ENCODE results near the gene LTC4S. TPM values are rescaled to one million over a fixed set of nuclear protein-coding genes. Genes with fewer than 3 reads are reported as not detected.
"Not testable (repeated sequence)": the region's sequence is repeated elsewhere in the genome, so short reads cannot be mapped to it uniquely, and the experiment has no call there.

LTC4S gene
- total RNA-seq, 1 donor from 2014 or later = 5.0 TPM

DNA sequence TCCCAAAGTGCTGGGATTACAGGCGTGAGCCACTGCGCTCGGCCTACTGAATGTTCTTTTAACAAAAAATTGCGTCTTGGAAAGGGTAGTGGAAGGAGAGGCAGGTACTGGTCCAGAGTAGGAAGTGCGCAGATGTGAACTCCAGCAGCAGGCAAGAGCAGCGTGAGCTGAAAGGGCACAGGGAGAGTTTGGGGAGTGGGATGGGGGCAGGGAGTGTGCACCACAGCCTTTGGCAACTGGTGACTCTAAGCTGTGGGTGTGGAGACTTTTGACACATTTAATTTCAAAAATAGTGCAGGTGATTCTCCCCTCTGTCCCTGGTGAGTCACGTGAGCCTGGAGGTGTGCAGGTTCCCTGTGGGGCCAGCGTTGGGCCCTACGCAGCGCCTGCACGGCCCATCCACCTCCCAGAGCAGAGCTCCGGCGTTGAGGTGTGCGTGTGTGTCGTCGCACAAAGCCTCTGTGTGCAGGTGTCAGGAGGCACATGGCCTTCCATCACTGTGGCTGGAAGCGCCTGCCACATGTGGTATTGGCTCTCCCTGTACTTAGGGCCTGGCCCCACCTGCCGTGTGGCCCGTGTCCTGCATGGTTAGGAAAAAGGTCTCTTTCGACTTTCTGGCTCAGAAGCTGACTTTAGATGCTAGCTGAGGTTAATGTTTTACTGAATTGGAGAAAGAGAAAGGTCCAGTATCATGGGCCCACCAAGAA lies 38.4 kb downstream of the LTC4S start:
- H3K4me3 Mint-ChIP-seq = no peak overlapping the region
- H3K9me3 Mint-ChIP-seq = peaks cover 16% of the 10 kb centered on the region
- TF ChIP-seq, protein P1, sequence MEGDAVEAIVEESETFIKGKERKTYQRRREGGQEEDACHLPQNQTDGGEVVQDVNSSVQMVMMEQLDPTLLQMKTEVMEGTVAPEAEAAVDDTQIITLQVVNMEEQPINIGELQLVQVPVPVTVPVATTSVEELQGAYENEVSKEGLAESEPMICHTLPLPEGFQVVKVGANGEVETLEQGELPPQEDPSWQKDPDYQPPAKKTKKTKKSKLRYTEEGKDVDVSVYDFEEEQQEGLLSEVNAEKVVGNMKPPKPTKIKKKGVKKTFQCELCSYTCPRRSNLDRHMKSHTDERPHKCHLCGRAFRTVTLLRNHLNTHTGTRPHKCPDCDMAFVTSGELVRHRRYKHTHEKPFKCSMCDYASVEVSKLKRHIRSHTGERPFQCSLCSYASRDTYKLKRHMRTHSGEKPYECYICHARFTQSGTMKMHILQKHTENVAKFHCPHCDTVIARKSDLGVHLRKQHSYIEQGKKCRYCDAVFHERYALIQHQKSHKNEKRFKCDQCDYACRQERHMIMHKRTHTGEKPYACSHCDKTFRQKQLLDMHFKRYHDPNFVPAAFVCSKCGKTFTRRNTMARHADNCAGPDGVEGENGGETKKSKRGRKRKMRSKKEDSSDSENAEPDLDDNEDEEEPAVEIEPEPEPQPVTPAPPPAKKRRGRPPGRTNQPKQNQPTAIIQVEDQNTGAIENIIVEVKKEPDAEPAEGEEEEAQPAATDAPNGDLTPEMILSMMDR (IDR thresholded peaks at IDR 0.05; ENCODE audit: unreplicated experiment) = no peak
- H3K27ac Mint-ChIP-seq = no peak overlapping the region
- H3K4me1 Mint-ChIP-seq = no peaks in the 10 kb centered on the region
- no peak for DNase-seq (ENCODE audit: low spot score in 2 of 2, unreplicated experiment in 2 of 2)
- peaks cover 74% of the 10 kb centered on the region for H3K36me3 Mint-ChIP-seq
- H3K27me3 Mint-ChIP-seq (ENCODE audit: low read depth) = no peaks in the 10 kb centered on the region

DNA sequence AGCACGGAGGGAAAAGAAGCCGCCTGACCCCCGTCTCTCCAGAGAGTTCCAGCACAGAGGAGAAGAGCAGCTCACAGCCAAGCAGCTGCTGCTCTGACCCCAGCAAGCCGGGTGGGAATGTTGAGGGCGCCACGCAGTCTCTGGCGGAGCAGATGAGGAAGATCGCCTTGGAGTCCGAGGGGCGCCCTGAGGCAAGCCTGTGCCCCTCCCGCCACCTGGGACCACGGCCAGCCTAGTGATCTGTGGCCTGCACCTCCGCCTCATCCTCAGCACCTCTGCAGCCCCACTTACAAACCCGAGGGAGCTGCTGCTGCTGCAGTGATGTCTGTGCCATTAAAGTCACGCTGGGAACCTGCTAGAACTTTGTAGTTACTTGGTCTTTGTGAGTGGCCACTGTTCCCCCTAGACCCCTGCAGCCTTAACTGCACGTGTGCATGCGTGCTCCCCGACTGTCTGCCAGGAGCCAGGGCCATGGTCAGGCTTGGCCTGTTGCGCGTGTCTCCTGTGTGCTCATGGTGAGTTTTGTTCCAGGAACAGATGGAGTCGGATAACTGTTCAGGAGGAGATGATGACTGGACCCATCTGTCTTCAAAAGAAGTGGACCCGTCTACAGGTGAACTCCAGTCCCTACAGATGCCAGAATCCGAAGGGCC lies 39.4 kb downstream of the LTC4S start:
- H3K4me1 Mint-ChIP-seq = no peaks in the 10 kb centered on the region
- TF ChIP-seq, protein P1 (IDR thresholded peaks at IDR 0.05; ENCODE audit: unreplicated experiment) = no peak
- DNase-seq (ENCODE audit: low spot score in 2 of 2, unreplicated experiment in 2 of 2) = no peak
- no peak overlapping the region for H3K4me3 Mint-ChIP-seq
- peaks cover 67% of the 10 kb centered on the region for H3K36me3 Mint-ChIP-seq
- H3K27ac Mint-ChIP-seq = no peak overlapping the region
- H3K9me3 Mint-ChIP-seq = peaks cover 16% of the 10 kb centered on the region
- no peaks in the 10 kb centered on the region for H3K27me3 Mint-ChIP-seq (ENCODE audit: low read depth)

DNA sequence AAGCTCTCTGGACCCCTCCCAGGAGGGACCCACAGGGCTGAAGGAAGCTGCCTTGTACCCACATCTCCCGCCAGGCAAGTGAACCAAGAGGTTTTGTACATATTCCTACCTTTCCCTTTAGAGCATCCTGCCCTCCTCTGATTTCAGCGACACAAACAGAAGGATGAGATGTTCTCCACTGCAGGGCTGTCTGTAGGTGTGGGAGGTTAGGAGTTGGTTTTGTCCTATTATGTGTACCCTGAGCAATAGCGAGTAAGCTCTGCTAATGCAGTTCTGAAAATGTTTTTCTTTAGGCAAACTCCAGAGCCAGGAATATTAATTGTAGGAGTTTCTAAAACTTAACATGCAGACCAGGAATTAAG lies 39.9 kb downstream of the LTC4S start:
- DNase-seq (ENCODE audit: low spot score in 2 of 2, unreplicated experiment in 2 of 2) = no peak
- TF ChIP-seq, protein P1 (IDR thresholded peaks at IDR 0.05; ENCODE audit: unreplicated experiment) = no peak
- H3K36me3 Mint-ChIP-seq = peaks cover 64% of the 10 kb centered on the region
- H3K27me3 Mint-ChIP-seq (ENCODE audit: low read depth) = no peaks in the 10 kb centered on the region
- peaks cover 16% of the 10 kb centered on the region for H3K9me3 Mint-ChIP-seq
- no peak overlapping the region for H3K4me3 Mint-ChIP-seq
- no peaks in the 10 kb centered on the region for H3K4me1 Mint-ChIP-seq
- no peak overlapping the region for H3K27ac Mint-ChIP-seq

DNA sequence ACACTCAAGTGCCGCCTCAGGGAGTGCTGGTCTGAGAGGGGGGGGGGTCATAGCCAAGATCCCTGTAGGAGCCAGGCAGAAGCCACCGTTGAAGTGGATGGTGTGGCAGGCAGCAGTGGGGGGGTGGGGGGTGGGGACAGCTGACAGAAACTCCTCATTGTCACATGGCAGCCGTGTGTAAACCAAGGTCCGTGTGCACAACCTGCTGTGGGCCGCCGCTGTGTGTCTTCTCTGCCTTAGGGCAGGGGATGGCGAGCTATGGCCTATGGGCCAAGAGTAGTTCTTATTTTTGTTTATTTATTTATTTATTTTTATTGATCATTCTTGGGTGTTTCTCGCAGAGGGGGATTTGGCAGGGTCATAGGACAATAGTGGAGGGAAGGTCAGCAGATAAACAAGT lies 40.3 kb downstream of the LTC4S start:
- H3K4me3 Mint-ChIP-seq = no peak overlapping the region
- H3K27ac Mint-ChIP-seq = no peak overlapping the region
- no peak for DNase-seq (ENCODE audit: low spot score in 2 of 2, unreplicated experiment in 2 of 2)
- no peaks in the 10 kb centered on the region for H3K4me1 Mint-ChIP-seq
- H3K27me3 Mint-ChIP-seq (ENCODE audit: low read depth) = no peaks in the 10 kb centered on the region
- peaks cover 16% of the 10 kb centered on the region for H3K9me3 Mint-ChIP-seq
- TF ChIP-seq, protein P1 (IDR thresholded peaks at IDR 0.05; ENCODE audit: unreplicated experiment) = no peak
- H3K36me3 Mint-ChIP-seq = peaks cover 59% of the 10 kb centered on the region

DNA sequence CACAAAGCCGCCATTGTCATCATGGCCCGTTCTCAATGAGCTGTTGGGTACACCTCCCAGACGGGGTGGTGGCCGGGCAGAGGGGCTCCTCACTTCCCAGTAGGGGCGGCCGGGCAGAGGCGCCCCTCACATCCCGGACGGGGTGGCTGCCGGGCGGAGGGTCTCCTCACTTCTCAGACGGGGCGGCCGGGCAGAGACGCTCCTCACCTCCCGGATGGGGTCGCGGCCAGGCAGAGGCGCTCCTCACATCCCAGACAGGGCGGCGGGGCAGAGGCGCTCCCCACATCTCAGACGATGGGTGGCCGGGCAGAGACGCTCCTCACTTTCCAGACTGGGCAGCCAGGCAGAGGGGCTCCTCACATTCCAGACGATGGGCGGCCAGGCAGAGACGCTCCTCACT lies 41.1 kb downstream of the LTC4S start:
- not testable (repeated sequence) for H3K9me3 Mint-ChIP-seq; H3K4me1 Mint-ChIP-seq; H3K27ac Mint-ChIP-seq; H3K27me3 Mint-ChIP-seq (ENCODE audit: low read depth); DNase-seq (ENCODE audit: low spot score in 2 of 2, unreplicated experiment in 2 of 2); H3K4me3 Mint-ChIP-seq
- H3K36me3 Mint-ChIP-seq = peaks cover 52% of the 10 kb centered on the region

DNA sequence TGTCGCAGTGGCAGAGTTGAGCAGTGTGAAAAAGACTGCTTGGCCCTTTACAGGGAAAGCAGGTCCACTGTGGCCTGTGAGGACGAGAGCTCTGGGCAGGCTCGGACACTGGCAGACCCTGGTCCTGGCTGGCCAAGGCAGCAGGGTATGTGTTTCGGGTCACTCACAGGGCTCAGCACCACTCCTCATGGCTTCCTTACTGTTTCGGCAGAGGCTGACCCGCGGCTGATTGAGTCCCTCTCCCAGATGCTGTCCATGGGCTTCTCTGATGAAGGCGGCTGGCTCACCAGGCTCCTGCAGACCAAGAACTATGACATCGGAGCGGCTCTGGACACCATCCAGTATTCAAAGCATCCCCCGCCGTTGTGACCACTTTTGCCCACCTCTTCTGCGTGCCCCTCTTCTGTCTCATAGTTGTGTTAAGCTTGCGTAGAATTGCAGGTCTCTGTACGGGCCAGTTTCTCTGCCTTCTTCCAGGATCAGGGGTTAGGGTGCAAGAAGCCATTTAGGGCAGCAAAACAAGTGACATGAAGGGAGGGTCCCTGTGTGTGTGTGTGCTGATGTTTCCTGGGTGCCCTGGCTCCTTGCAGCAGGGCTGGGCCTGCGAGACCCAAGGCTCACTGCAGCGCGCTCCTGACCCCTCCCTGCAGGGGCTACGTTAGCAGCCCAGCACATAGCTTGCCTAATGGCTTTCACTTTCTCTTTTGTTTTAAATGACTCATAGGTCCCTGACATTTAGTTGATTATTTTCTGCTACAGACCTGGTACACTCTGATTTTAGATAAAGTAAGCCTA lies 42.6 kb downstream of the LTC4S start:
- Mint-ChIP-seq H3K4me1 (no peaks in the 10 kb centered on the region), H3K4me3 (no peak overlapping the region), H3K27ac (no peak overlapping the region), H3K9me3 (peaks cover 7% of the 10 kb centered on the region), H3K36me3 (peaks cover 49% of the 10 kb centered on the region), H3K27me3 (ENCODE audit: low read depth) (no peaks in the 10 kb centered on the region)
- TF ChIP-seq, protein P1 (IDR thresholded peaks at IDR 0.05; ENCODE audit: unreplicated experiment) = no peak
- no peak for DNase-seq (ENCODE audit: low spot score in 2 of 2, unreplicated experiment in 2 of 2)
